Glomerular visceral epithelial cell (primary cell): ENCODE measurements around the gene SUCO.
"Not testable (repeated sequence)": the region's sequence is repeated elsewhere in the genome, so short reads cannot be mapped to it uniquely, and the experiment has no call there.

Experiments used
- DNase-seq: peaks from one replicate; pipeline ENCODE4 v3.0.0-alpha.2; 2016; ENCODE audit errors: extremely low spot score

The SUCO gene

GRCh38 chr1:172566196-172566997 lies 33.4 kb downstream of the SUCO start:
- no peak for DNase-seq

GRCh38 chr1:172567720-172568119 lies 34.8 kb downstream of the SUCO start:
- DNase-seq: no peak

DNA sequence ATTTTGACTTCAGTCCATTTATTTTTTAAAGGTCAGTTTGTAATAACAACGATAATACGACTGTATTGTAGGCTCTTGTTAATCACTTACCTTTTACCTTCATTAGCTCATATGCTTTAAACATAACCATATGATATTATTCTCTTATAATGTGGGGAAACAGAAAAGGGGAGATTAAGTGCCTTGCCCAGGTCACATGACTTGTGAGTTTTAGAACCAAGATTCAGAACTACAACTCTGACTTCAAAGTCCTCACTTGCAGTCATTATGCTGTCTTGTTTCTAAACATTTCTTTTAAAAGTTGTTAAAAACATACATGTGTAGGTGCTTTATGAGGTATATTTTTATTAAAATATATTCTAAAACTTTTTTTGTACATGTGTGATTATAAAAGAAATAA lies 41.1 kb downstream of the SUCO start:
- no peak for DNase-seq

- DNase-seq: no peak
These were observed 45.6 kb downstream of the SUCO start for GRCh38 chr1:172578586-172578985.

- DNase-seq: no peak
These were observed 48.3 kb downstream of the SUCO start for GRCh38 chr1:172581273-172581672.

DNA sequence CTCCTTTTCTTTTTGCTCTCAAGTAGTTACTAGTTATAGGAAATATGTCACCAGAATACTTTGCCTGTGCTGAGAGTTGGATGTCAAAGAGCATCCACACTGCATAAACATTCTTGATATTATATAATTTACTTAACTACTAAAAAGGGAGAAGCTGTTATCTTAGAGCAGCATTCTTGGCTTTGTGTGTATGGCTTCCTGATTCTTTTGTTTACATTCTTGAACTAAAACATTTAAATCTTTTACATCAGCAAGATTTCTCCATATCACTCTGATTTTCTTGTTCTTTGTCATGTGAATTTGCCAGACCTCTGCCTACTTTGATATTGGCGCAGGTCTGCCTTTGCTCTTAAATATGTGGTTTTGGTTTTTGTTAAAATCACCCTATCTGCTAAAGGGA lies 48.8 kb downstream of the SUCO start:
- DNase-seq: no peak

DNA sequence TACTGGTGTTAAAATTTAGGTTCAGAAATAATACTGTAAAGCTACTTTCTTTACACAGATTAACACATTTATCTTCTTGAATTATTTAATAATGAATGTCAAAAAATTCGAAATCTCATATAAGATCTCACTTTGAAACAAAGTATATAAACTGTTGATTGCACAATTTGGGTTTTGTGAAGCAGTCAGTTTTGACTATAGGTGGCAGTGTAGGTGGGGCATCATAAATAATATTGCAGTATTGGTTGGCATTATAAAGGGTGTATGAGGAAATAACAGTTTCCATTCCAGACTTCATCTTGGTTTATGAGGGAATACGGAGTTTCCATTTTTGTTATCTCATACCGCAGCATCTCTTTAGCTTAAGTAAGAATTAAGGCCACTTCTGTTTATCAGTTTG lies 49.9 kb downstream of the SUCO start:
- no peak for DNase-seq

DNA sequence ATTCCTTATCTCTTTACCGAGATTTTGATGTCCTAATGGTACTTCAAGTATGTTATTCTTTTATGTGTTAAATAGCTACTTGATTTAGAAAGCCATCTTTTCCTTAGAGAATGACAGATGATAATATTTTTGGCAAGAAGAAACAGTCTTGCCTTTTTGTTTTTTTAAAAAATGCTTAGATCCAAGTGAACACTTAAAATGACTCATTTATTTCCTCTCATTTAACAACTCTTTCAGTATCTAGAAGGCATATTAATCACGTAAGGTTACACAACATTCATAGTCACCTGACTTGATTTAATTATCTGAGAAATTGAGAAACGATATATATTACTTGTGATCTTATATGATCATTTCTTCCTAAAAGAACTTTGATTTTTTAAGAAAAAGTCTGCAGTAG lies 52.4 kb downstream of the SUCO start:
- DNase-seq: no peak

DNA sequence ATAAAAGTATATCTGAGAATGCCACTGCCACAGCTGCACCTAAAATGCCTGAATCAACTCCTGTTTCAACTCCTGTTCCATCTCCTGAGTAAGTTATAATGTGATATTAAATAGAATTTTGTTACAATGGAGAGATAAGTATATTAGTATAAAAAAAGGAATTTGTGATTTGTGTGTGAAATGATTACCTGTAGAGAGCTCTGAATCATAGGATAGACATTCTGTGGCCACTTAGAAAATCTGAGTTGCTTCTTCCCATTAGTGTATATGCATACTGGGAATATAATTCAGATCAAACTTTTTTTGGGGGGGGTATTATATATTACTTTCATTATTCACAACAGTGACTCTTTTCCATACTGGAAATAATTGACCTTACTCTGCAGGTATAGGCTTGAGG lies 52.9 kb downstream of the SUCO start:
- DNase-seq: peak; percentile 18

DNA sequence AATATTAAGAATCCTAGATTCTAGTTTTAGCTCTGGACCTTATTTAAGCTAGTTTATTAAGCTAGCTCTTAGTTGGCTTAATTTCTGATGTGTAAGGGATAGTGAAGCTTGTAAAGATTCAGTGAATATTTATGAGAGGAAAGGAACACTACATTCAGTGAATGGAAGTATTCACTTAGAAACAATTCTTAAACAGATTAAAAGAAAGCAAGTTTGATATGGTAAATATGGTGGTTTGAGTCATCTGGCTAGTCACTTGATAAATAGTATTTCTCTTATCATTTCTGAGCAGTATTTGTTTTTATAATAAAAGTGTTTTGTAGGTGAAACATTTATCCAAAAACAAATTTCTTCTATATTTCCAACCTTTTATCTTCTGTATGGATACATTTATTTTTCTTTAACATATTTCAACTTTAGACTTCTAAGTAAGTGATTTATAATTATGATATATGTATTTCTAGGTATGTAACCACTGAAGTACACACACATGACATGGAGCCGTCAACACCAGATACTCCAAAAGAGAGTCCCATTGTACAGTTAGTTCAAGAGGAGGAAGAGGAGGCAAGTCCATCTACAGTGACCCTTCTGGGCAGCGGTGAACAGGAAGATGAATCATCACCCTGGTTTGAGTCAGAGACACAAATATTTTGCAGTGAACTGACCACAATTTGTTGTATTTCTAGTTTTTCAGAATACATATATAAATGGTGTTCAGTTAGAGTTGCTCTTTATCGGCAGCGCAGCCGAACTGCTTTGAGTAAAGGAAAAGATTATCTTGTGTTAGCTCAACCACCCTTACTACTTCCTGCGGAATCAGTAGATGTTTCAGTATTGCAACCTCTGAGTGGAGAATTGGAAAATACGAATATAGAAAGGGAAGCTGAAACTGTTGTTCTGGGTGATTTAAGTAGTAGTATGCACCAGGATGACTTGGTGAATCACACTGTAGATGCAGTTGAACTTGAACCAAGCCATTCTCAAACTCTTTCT lies 55.6 kb downstream of the SUCO start:
- peak; percentile 72 for DNase-seq

GRCh38 chr1:172589553-172589952 lies 56.6 kb downstream of the SUCO start:
- DNase-seq: no peak

- not testable (repeated sequence) for DNase-seq
These were observed 58.5 kb downstream of the SUCO start for GRCh38 chr1:172591429-172591828.

DNA sequence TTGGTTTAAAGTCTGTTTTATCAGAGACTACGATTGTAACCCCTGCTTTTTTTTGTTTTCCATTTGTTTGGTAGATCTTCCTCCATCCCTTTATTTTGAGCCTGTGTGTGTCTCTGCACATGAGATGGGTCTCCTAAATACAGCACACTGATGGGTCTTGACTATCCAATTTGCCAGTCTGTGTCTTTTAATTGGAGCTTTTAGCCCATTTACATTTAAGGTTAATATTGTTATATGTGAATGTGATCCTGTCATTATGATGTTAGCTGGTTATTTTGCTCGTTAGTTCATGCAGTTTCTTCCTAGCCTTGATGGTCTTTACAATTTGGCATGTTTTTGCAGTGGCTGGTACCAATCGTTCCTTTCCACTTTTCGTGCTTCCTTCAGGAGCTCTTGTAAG lies 62.1 kb downstream of the SUCO start:
- DNase-seq: not testable (repeated sequence)

DNA sequence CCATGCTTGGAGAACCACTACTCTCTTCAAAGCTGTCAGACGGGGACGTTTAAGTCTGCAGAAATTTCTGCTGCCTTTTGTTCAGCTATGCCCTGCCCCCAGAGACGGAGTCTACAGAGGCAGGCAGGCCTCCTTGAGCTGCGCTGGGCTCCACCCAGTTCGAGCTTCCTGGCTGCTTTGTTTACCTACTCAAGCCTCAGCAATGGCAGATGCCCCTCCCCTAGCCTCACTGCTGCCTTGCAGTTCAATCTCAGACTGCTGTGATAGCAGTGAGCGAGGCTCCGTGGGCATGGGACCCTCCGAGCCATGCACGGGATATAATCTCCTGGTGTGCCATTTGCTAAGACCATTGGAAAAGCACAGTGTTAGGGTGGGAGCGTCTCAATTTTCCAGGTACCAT lies 63.8 kb downstream of the SUCO start:
- not testable (repeated sequence) for DNase-seq

- no peak for DNase-seq
These were observed 67.0 kb downstream of the SUCO start for GRCh38 chr1:172599912-172600311.

DNA sequence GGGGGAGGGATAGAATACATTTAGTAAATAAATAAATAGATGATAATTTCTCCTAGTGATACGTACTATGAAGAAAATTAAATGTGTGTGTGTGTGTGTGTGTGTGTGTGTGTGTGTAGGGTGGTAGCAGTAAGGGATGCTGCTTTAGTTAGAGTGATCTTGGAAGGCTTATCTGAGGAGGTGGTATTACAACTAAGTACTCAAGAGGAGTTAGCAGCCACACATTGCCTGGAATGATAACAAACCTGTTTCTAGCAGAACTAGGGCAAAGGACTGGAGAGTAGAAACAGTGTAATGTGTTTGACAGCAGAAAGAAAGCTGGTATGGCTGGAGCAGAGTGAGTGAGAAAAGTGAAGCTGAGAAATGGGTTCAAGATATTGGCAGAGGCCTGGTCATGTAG lies 67.7 kb downstream of the SUCO start:
- no peak for DNase-seq

DNA sequence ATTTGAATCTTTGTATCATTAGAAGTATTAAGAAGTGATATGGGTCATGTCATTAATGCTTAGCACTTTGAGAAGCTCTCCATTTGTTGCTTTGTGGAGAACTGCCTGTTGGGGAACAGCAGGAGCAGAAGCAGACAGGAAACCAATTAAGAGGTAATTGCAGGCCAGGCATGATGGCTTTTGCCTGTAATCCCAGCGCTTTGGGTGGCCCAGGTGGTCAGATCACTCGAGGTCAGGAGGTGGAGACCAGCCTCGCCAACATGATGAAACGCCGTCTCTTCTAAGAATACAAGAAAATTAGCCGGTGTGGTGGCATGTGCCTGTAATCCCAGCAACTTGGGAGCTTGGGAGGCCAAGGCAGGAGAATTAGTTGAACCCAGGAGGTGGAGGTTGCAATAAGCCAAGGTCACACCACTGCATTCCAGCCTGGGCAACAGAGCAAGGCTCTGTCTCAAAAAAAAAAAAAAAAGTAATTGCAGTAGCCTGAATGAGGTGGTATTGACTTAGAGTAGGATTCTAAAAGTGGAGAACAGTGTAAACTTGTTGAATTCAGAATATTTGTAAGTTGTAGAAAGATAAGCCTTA lies 68.2 kb downstream of the SUCO start:
- no peak for DNase-seq

- DNase-seq: no peak
These were observed 69.8 kb downstream of the SUCO start for GRCh38 chr1:172602706-172603105.

DNA sequence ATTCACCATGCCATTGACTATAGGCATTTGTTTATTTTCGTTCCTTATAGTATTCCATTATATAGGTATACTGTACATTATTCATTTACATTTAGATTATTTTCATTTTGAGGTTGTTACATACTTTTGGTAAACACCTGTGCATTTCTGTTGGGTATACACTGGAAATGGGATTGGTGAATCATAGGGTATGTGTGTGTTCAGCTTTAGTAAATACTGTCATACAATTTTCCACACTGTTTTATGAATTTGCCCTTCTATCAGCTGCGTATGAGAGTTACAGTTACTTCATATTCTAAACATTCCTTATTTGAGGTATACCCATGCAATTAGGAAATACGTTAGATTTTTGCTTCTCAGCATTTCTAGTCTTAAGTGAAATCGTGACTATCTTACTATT lies 70.9 kb downstream of the SUCO start:
- no peak for DNase-seq

DNA sequence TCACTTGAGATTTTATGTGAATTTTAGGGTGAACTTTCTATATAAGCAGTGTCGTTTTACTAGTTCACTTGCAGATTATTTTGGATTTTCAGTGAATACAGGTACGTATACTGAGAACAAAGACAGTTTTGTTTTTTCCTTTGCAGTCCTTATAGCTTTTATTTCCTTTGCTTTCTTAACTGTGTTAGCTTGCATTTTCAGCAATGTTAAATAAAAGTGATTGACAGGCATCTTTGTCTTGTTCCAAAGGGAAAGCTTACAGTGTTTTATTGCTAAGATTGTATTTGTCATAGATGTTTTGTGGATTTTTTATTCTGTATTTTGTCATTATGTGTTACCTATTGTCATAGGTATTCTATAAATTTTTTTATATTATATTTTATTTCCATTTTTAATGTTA lies 72.7 kb downstream of the SUCO start:
- DNase-seq: no peak

DNA sequence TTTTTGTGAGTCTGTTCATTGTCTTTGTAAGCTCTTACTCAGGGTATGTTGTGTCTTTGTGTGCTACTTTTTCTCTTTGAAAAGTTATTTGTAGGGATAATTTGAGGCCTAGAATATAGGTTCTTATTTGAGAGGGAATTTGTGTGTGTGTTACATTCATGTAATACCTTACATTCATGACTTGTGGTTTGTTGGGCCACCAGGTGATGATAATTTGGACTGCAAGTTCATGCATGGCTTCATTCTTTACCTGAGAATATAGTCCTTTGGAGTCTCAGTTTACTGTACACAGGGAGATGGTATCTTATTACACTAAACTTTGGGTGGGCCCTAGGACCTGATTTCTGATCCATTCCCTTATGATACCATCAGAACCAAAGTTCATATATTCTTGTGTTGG lies 74.2 kb downstream of the SUCO start:
- DNase-seq: no peak

GRCh38 chr1:172608098-172608601 lies 75.2 kb downstream of the SUCO start:
- no peak for DNase-seq
